ENCODE measurements around the gene EML4. TPM values are rescaled to one million over a fixed set of nuclear protein-coding genes. Genes with fewer than 3 reads are reported as not detected.

The EML4 gene
- total RNA-seq, 1 donor from 2014 or later, result 41.1 TPM

DNA sequence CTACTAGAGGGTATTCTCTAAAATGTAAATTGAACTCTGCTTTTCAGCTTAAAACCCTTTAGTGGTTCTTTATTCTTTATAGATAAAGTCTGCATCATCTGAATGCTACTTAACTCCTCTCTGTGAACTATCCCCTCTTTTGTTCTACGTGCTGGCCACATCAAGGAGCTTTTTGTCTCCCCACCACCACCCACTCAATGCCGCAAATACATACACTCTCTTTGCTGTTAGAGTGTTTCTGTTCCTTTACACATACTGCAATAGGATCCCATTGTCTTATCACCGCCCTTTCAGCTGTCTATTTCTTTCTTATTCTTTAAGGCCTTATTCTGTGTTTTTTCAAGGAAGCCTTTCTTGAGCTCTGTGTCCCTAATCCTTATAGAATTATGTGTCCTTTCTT is 83.3 kb downstream of the EML4 start:
- DNase-seq (ENCODE audit: extremely low spot score, unreplicated experiment), result no peak
- H3K4me3 Mint-ChIP-seq (ENCODE audit: unreplicated experiment), result no peak overlapping the region
- H3K27ac Mint-ChIP-seq (ENCODE audit: unreplicated experiment), result no peak overlapping the region
- TF ChIP-seq, protein P1, sequence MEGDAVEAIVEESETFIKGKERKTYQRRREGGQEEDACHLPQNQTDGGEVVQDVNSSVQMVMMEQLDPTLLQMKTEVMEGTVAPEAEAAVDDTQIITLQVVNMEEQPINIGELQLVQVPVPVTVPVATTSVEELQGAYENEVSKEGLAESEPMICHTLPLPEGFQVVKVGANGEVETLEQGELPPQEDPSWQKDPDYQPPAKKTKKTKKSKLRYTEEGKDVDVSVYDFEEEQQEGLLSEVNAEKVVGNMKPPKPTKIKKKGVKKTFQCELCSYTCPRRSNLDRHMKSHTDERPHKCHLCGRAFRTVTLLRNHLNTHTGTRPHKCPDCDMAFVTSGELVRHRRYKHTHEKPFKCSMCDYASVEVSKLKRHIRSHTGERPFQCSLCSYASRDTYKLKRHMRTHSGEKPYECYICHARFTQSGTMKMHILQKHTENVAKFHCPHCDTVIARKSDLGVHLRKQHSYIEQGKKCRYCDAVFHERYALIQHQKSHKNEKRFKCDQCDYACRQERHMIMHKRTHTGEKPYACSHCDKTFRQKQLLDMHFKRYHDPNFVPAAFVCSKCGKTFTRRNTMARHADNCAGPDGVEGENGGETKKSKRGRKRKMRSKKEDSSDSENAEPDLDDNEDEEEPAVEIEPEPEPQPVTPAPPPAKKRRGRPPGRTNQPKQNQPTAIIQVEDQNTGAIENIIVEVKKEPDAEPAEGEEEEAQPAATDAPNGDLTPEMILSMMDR (IDR thresholded peaks at IDR 0.05), result no peak
- H3K36me3 Mint-ChIP-seq (ENCODE audit: unreplicated experiment), result peaks cover 4% of the 10 kb centered on the region
- no peaks in the 10 kb centered on the region for H3K27me3 Mint-ChIP-seq (ENCODE audit: unreplicated experiment)
- peaks cover 8% of the 10 kb centered on the region for H3K4me1 Mint-ChIP-seq (ENCODE audit: unreplicated experiment)
- H3K9me3 Mint-ChIP-seq (ENCODE audit: unreplicated experiment), result peaks cover 4% of the 10 kb centered on the region

DNA sequence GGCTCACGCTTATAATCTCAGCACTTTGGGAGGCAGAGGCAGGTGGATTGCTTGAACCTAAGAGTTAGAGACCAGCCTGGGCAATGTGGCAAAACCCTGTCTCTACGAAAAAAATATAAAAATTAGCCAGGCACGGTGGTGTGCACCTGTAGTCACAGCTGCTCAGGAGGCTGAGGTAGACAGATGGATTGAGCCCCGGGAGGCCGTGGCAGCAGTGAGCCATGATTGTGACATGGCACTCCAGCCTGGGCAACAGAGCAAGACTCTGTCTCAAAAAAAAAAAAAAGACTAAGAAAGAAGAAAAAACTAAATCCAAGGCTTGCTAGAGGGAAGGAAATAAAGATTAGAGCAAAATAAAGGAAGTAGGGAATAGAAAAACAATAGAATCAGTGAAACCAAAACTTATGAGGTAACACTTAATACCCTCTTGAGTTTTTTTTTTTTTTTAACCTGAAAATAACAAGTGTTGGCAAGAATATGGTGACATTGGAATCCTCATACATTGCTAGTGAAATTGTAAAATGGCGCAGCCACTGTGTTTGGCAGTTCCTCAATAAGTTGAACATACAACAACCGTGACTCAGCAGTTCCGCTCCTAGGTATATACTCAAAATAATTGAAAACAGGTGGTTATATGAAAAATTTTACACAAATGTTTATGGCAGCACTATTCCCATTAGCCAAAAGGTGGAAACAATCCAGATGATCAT is 85.2 kb downstream of the EML4 start:
- Mint-ChIP-seq H3K27ac (ENCODE audit: unreplicated experiment) (no peak overlapping the region), H3K27me3 (ENCODE audit: unreplicated experiment) (no peaks in the 10 kb centered on the region), H3K9me3 (ENCODE audit: unreplicated experiment) (peaks cover 4% of the 10 kb centered on the region), H3K4me3 (ENCODE audit: unreplicated experiment) (no peak overlapping the region), H3K36me3 (ENCODE audit: unreplicated experiment) (peaks cover 4% of the 10 kb centered on the region), H3K4me1 (ENCODE audit: unreplicated experiment) (peaks cover 8% of the 10 kb centered on the region)
- TF ChIP-seq, protein P1 (IDR thresholded peaks at IDR 0.05), result no peak
- no peak for DNase-seq (ENCODE audit: extremely low spot score, unreplicated experiment)

DNA sequence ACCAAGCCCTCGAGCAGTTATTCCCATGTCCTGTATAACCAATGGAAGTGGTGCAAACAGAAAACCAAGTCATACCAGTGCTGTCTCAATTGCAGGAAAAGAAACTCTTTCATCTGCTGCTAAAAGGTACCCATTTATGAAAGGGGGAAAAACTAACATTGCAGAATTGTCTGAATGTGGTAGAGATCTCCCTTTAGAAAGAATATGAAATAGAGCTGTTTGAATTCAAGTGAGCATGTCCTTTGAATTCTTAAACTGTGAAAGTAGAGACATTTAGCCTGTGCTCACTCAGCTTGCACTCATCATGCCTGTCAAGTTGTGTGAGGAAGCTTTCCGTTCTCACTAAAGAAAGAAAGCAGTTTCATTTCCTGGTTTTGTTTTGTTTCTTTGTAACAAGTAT is 87.4 kb downstream of the EML4 start:
- no peak for DNase-seq (ENCODE audit: extremely low spot score, unreplicated experiment)
- Mint-ChIP-seq H3K36me3 (ENCODE audit: unreplicated experiment) (peaks cover 7% of the 10 kb centered on the region), H3K4me1 (ENCODE audit: unreplicated experiment) (peaks cover 8% of the 10 kb centered on the region), H3K27me3 (ENCODE audit: unreplicated experiment) (no peaks in the 10 kb centered on the region), H3K4me3 (ENCODE audit: unreplicated experiment) (no peak overlapping the region), H3K27ac (ENCODE audit: unreplicated experiment) (peak overlapping the region; percentile 18), H3K9me3 (ENCODE audit: unreplicated experiment) (peaks cover 4% of the 10 kb centered on the region)
- TF ChIP-seq, protein P1 (IDR thresholded peaks at IDR 0.05), result no peak

DNA sequence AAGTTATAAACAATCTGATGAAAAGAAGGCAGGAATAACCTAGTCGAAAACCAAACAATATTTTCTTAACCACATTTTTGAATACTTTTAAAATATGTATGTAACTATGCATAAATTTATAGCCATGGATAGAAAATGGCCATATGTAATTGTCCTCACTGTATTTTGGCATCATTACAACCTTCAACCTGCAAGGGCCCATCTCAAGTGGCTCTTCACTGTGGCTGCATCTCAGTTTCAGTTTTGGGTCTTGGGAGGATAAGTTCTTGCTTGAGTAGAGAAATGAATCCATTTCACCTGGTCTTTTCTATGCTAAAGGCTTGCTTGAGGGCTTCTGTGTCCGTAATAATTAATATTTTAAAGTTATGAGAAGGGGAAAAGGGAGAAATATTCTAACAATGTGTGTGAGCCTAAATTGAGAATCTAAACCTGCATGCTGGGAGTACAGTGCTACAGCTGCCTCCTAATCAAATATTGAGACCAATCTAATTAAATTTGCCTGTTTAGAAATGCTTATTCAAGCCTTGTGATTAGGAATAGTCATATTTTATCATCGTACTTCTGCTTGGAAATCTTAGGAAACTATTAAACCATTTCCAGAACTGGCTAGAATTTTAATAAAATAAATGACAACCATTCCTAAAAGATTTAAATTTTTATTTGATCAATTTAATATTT is 92.5 kb downstream of the EML4 start:
- no peaks in the 10 kb centered on the region for H3K27me3 Mint-ChIP-seq (ENCODE audit: unreplicated experiment)
- TF ChIP-seq, protein P1 (IDR thresholded peaks at IDR 0.05), result no peak
- peaks cover 5% of the 10 kb centered on the region for H3K4me1 Mint-ChIP-seq (ENCODE audit: unreplicated experiment)
- H3K36me3 Mint-ChIP-seq (ENCODE audit: unreplicated experiment), result peaks cover 9% of the 10 kb centered on the region
- H3K4me3 Mint-ChIP-seq (ENCODE audit: unreplicated experiment), result no peak overlapping the region
- no peak for DNase-seq (ENCODE audit: extremely low spot score, unreplicated experiment)
- no peaks in the 10 kb centered on the region for H3K9me3 Mint-ChIP-seq (ENCODE audit: unreplicated experiment)
- H3K27ac Mint-ChIP-seq (ENCODE audit: unreplicated experiment), result no peak overlapping the region

DNA sequence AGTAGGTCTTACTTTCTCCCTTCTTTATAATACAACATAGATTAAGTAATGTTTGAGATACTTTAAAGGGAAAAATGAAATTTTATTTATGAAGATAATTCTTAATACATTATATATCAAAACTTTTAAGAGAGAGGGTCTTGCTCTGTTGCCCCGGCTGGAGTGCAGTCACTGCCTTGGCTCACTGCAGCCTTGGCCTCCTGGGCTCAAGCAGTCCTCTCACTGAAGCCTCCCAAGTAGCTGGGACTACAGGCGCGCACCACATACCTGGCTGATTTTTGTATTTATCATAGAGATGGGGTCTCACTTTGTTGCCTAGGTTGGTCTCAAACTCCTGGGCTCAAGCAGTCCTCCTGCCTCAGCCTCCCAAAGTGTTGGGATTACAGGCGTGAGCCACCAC is 97.1 kb downstream of the EML4 start:
- no peaks in the 10 kb centered on the region for H3K27me3 Mint-ChIP-seq (ENCODE audit: unreplicated experiment)
- TF ChIP-seq, protein P1 (IDR thresholded peaks at IDR 0.05), result no peak
- H3K4me1 Mint-ChIP-seq (ENCODE audit: unreplicated experiment), result no peaks in the 10 kb centered on the region
- no peak overlapping the region for H3K27ac Mint-ChIP-seq (ENCODE audit: unreplicated experiment)
- no peaks in the 10 kb centered on the region for H3K9me3 Mint-ChIP-seq (ENCODE audit: unreplicated experiment)
- H3K36me3 Mint-ChIP-seq (ENCODE audit: unreplicated experiment), result peaks cover 3% of the 10 kb centered on the region
- H3K4me3 Mint-ChIP-seq (ENCODE audit: unreplicated experiment), result no peak overlapping the region
- DNase-seq (ENCODE audit: extremely low spot score, unreplicated experiment), result no peak
